ENCODE data around the gene FAM240B. TPM values are rescaled to one million over a fixed set of nuclear protein-coding genes. Genes with fewer than 3 reads are reported as not detected.

FAM240B gene
- total RNA-seq, 1 experiment from 2014 or later: not detected

DNA sequence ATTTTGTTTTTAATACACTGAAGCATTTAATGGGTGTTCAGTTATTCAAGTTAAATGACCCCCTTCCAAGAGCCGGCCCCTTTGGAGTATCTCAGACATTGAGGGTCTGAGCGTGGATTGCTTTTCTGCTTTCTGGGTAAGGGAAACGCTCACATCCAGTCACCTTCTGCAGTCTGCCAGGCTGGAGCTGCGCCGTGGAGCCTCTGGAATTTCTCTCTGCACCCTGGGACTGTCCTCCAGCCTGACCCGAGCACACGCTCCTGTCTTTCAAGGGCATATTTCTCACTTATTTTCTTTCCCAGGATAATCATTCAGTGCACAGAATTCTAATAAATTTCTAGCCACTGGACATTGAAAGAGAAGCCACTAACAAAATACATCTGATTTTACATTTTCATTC is 13.4 kb downstream of the FAM240B start:
- CTCF ChIA-PET: no interaction called here
- intact Hi-C loops (cut with micrococcal nuclease; ENCODE audit: unreplicated experiment): loop anchor here (10.0 kb wide), 1 partner anchor 62 kb away; no protein-coding TSS in a partner anchor

DNA sequence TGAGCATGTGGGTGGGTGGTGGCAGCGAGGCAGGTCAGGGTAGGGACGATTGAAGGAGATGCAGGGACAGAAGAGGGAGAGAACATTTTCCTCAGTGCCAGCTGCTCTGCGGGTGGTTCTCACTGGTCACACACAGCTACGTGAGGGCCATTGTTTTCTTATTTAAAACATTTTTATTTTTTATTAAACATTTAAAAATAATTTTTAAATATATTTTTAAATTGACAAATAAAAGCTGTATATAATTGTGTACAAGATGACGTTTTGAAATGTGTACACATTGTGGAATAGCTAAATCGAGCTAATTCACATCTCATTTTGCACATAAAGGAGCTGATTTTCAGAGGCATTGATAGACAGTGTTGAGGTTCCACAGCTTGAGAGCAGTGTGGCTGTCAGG is 14.0 kb downstream of the FAM240B start:
- intact Hi-C loops (cut with micrococcal nuclease; ENCODE audit: unreplicated experiment): loop anchor here (10.0 kb wide), 1 partner anchor 61 kb away; no protein-coding TSS in a partner anchor
- H3F3A ChIP-seq (ENCODE audit: insufficient read depth, low read depth): no peaks in the 10 kb centered on the region
- H3K27me3 ChIP-seq (ENCODE audit: insufficient read depth, low read depth): no peaks in the 10 kb centered on the region

More for the DNA sequence above, 13.4 kb downstream of the FAM240B start:
- Histone ChIP-seq H3K36me3 (ENCODE audit: low read depth) (no peaks in the 10 kb centered on the region), H3F3A (ENCODE audit: insufficient read depth, low read depth) (no peaks in the 10 kb centered on the region), H3K79me2 (ENCODE audit: low read depth) (no peaks in the 10 kb centered on the region), H2AFZ (no peak overlapping the region), H4K20me1 (ENCODE audit: insufficient read depth) (no peaks in the 10 kb centered on the region), H3K27ac (no peak overlapping the region), H3K4me1 (replicated peaks; ENCODE audit: insufficient read depth) (no peaks in the 10 kb centered on the region), H3K27me3 (ENCODE audit: insufficient read depth, low read depth) (no peaks in the 10 kb centered on the region), H3K9me3 (ENCODE audit: insufficient read depth, low read depth) (no peaks in the 10 kb centered on the region), H3K9me2 (ENCODE audit: insufficient read depth) (no peaks in the 10 kb centered on the region), H3K4me3 (no peak overlapping the region), H3K4me2 (no peak overlapping the region)
- TF ChIP-seq, protein P1, sequence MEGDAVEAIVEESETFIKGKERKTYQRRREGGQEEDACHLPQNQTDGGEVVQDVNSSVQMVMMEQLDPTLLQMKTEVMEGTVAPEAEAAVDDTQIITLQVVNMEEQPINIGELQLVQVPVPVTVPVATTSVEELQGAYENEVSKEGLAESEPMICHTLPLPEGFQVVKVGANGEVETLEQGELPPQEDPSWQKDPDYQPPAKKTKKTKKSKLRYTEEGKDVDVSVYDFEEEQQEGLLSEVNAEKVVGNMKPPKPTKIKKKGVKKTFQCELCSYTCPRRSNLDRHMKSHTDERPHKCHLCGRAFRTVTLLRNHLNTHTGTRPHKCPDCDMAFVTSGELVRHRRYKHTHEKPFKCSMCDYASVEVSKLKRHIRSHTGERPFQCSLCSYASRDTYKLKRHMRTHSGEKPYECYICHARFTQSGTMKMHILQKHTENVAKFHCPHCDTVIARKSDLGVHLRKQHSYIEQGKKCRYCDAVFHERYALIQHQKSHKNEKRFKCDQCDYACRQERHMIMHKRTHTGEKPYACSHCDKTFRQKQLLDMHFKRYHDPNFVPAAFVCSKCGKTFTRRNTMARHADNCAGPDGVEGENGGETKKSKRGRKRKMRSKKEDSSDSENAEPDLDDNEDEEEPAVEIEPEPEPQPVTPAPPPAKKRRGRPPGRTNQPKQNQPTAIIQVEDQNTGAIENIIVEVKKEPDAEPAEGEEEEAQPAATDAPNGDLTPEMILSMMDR (conservative IDR thresholded peaks at IDR 0.05): no peak
- TF ChIP-seq EZH2 (IDR thresholded peaks at IDR 0.05; ENCODE audit: low read depth): no peak
- no TSS peak for BruUV-seq (replicated peaks)
- no peak for DNase-seq
- POLR2A ChIA-PET (ENCODE audit: unreplicated experiment): no interaction called here

DNA sequence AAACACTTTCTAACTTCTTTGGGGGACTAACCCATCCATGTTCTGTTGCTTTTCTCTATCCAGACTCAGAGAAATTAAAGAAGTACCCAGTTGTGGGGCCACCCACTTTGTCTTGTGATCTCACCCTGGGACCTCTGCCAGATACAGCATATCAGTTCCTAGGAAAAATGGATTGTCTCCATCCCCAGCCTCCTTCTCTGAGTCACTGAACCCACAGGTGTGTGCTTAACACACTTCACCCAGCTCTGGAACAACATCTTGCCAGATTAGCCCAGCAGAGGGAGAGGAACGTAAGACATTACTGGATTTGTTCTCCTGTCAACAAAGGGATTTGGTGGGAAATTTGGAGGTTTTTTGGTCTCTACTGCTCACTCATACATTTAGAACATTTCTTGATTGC is 19.2 kb downstream of the FAM240B start:
- Histone ChIP-seq H3K9me3 (ENCODE audit: insufficient read depth, low read depth) (no peaks in the 10 kb centered on the region), H3K4me3 (no peak overlapping the region), H3K4me2 (no peak overlapping the region), H3K79me2 (ENCODE audit: low read depth) (no peaks in the 10 kb centered on the region), H3K27me3 (ENCODE audit: insufficient read depth, low read depth) (no peaks in the 10 kb centered on the region), H3K27ac (no peak overlapping the region), H4K20me1 (ENCODE audit: insufficient read depth) (no peaks in the 10 kb centered on the region), H3K36me3 (ENCODE audit: low read depth) (no peaks in the 10 kb centered on the region), H3F3A (ENCODE audit: insufficient read depth, low read depth) (no peaks in the 10 kb centered on the region), H3K4me1 (replicated peaks; ENCODE audit: insufficient read depth) (no peaks in the 10 kb centered on the region), H3K9me2 (ENCODE audit: insufficient read depth) (no peaks in the 10 kb centered on the region), H2AFZ (no peak overlapping the region)
- DNase-seq: peak in 1 of 2 experiments; percentile 18
- ChIA-PET CTCF (no interaction called here), POLR2A (ENCODE audit: unreplicated experiment) (no interaction called here)
- no TSS peak for BruUV-seq (replicated peaks)
- intact Hi-C loops (cut with micrococcal nuclease; ENCODE audit: unreplicated experiment): loop anchor here (10.0 kb wide), 1 partner anchor 56 kb away; no protein-coding TSS in a partner anchor
- TF ChIP-seq, protein P1 (conservative IDR thresholded peaks at IDR 0.05): no peak
- no peak for TF ChIP-seq EZH2 (IDR thresholded peaks at IDR 0.05; ENCODE audit: low read depth)

More for the DNA sequence above, 14.0 kb downstream of the FAM240B start:
- H3K36me3 ChIP-seq (ENCODE audit: low read depth): no peaks in the 10 kb centered on the region
- DNase-seq: no peak
- no peak overlapping the region for H3K4me3 ChIP-seq
- no peaks in the 10 kb centered on the region for H3K4me1 ChIP-seq (replicated peaks; ENCODE audit: insufficient read depth)
- no peak for TF ChIP-seq EZH2 (IDR thresholded peaks at IDR 0.05; ENCODE audit: low read depth)
- TF ChIP-seq, protein P1 (conservative IDR thresholded peaks at IDR 0.05): no peak
- H3K9me2 ChIP-seq (ENCODE audit: insufficient read depth): no peaks in the 10 kb centered on the region
- no peaks in the 10 kb centered on the region for H3K9me3 ChIP-seq (ENCODE audit: insufficient read depth, low read depth)
- CTCF ChIA-PET: no interaction called here
- no peaks in the 10 kb centered on the region for H4K20me1 ChIP-seq (ENCODE audit: insufficient read depth)
- H2AFZ ChIP-seq: no peak overlapping the region
- no peak overlapping the region for H3K27ac ChIP-seq
- BruUV-seq (replicated peaks): no TSS peak
- no peaks in the 10 kb centered on the region for H3K79me2 ChIP-seq (ENCODE audit: low read depth)
- no peak overlapping the region for H3K4me2 ChIP-seq
- POLR2A ChIA-PET (ENCODE audit: unreplicated experiment): interaction anchor here (0.5 kb wide), 1 partner anchor 825 kb away, joined by 3 read pairs; no protein-coding TSS in a partner anchor
